ENCODE measurements around the gene AK2. TPM values are rescaled to one million over a fixed set of nuclear protein-coding genes. Genes with fewer than 3 reads are reported as not detected.

Gene AK2
- polyA plus RNA-seq, 3 donors, result 68.8 to 180 (median 162) TPM

DNA sequence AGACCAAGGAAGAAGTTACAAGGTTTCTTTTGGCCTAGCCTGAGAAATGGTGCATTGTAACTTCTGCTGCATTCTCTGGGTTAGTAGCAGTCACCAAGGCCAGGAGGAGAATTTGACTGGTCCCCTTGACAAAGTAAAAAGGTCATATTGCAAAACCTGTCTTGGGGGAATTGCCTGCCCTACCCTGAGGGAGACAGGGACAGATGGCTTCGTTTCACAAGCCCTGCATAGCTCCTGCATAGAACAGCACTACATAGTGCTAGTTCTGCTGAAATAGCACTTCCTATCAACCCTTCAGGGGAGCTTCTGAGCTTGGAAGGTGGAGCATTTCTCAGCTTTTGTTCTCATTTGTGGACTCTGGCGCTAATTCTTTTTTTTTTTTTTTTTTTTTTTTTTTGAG is 20.4 kb upstream of the AK2 start:
- H3K36me3 Mint-ChIP-seq, result no peaks in the 10 kb centered on the region
- Histone ChIP-seq H2AFZ (ENCODE audit: insufficient read depth, low read depth, low read length, poor library complexity, severe bottlenecking) (no peak overlapping the region), H3K9ac (ENCODE audit: insufficient read depth, low read length, poor library complexity, severe bottlenecking) (no peak overlapping the region), H3K4me1 (ENCODE audit: control insufficient read depth in 1 of 2, insufficient read depth in 2 of 2, low read length in 2 of 2) (peaks cover 18 to 19% of the 10 kb centered on the region in 2 donors), H3K36me3 (replicated peaks in 1 of 2; ENCODE audit: control insufficient read depth in 1 of 2, insufficient read depth in 2 of 2, low read length in 2 of 2) (no peaks in the 10 kb centered on the region), H3K27me3 (ENCODE audit: control insufficient read depth in 2 of 2, insufficient read depth in 2 of 2, low read length in 2 of 2) (no peaks in the 10 kb centered on the region), H4K20me1 (ENCODE audit: insufficient read depth, low read length) (no peaks in the 10 kb centered on the region), H3K4me3 (replicated peaks in 1 of 3; ENCODE audit: low read depth in 2 of 3, low read length in 3 of 3) (no peak overlapping the region), H3K4me2 (replicated peaks; ENCODE audit: extremely low read depth, low read length, poor library complexity, severe bottlenecking) (no peak overlapping the region), H3K79me2 (ENCODE audit: insufficient read depth, low read length) (no peaks in the 10 kb centered on the region), H3K27ac (ENCODE audit: low read depth in 1 of 2, low read length in 2 of 2) (no peak overlapping the region), H3K9me3 (replicated peaks in 1 of 2; ENCODE audit: control insufficient read depth in 1 of 2, insufficient read depth in 1 of 2, low read length in 2 of 2) (peaks cover 3% of the 10 kb centered on the region in 2 donors)
- H3K27ac Mint-ChIP-seq, result peak overlapping the region in 1 of 7 donors; percentile 57
- H3K27me3 Mint-ChIP-seq (ENCODE audit: low read depth in 3 of 3), result peaks cover 0 to 2% (median 0%) of the 10 kb centered on the region in 3 donors
- peaks cover 0 to 7% (median 3%) of the 10 kb centered on the region in 7 donors for H3K9me3 Mint-ChIP-seq
- H3K4me1 Mint-ChIP-seq, result peaks cover 28% of the 10 kb centered on the region
- no CpG with 5 or more reads among the region's 2 CpGs for WGBS (ENCODE audit: insufficient coverage)
- DNase-seq, result no peak
- intact Hi-C loops (cut with micrococcal nuclease), result loop anchor here in 1 of 2 donors (10.0 kb wide), 2 partner anchors 52 to 122 kb away; no protein-coding TSS in a partner anchor
- no peak overlapping the region for H3K4me3 Mint-ChIP-seq
- TF ChIP-seq, protein P1, sequence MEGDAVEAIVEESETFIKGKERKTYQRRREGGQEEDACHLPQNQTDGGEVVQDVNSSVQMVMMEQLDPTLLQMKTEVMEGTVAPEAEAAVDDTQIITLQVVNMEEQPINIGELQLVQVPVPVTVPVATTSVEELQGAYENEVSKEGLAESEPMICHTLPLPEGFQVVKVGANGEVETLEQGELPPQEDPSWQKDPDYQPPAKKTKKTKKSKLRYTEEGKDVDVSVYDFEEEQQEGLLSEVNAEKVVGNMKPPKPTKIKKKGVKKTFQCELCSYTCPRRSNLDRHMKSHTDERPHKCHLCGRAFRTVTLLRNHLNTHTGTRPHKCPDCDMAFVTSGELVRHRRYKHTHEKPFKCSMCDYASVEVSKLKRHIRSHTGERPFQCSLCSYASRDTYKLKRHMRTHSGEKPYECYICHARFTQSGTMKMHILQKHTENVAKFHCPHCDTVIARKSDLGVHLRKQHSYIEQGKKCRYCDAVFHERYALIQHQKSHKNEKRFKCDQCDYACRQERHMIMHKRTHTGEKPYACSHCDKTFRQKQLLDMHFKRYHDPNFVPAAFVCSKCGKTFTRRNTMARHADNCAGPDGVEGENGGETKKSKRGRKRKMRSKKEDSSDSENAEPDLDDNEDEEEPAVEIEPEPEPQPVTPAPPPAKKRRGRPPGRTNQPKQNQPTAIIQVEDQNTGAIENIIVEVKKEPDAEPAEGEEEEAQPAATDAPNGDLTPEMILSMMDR (IDR thresholded peaks at IDR 0.05), result no peak

DNA sequence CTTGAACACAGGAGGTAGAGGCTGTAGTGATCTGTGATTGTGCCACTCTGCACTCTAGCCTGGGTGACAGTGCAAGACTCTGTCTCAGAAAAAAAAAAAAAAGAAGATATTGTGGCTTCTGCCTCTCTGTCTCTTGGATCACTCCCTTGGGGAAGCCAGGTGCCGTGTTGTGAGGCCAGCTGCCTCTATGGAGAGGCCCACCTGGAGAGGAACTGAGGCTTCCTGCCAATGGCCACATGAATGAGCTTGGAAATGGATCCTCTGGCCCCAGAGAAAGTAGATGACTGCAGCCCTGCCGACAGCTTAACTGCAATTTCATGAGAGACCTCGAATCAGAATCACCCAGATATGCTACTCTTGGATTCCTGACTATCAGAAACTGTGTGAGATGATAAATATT is 19.7 kb upstream of the AK2 start:
- intact Hi-C loops (cut with micrococcal nuclease), result loop anchor here in 1 of 2 donors (10.0 kb wide), 2 partner anchors 52 to 122 kb away; no protein-coding TSS in a partner anchor
- H3K4me2 ChIP-seq (replicated peaks; ENCODE audit: extremely low read depth, low read length, poor library complexity, severe bottlenecking), result no peak overlapping the region
- 65% methylated on average over 2 of the region's 3 CpGs for WGBS (ENCODE audit: insufficient coverage)
- H3K9me3 ChIP-seq (replicated peaks in 1 of 2; ENCODE audit: control insufficient read depth in 1 of 2, insufficient read depth in 1 of 2, low read length in 2 of 2), result no peaks in the 10 kb centered on the region
- TF ChIP-seq, protein P1 (IDR thresholded peaks at IDR 0.05), result no peak
- no peak overlapping the region for H3K27ac ChIP-seq (ENCODE audit: low read depth in 1 of 2, low read length in 2 of 2)
- peaks cover 18 to 19% of the 10 kb centered on the region in 2 donors for H3K4me1 ChIP-seq (ENCODE audit: control insufficient read depth in 1 of 2, insufficient read depth in 2 of 2, low read length in 2 of 2)
- H3K4me3 Mint-ChIP-seq, result no peak overlapping the region
- H3K27ac Mint-ChIP-seq, result no peak overlapping the region
- H3K79me2 ChIP-seq (ENCODE audit: insufficient read depth, low read length), result no peaks in the 10 kb centered on the region
- no peaks in the 10 kb centered on the region for H3K36me3 ChIP-seq (replicated peaks in 1 of 2; ENCODE audit: control insufficient read depth in 1 of 2, insufficient read depth in 2 of 2, low read length in 2 of 2)
- H4K20me1 ChIP-seq (ENCODE audit: insufficient read depth, low read length), result no peaks in the 10 kb centered on the region
- peaks cover 24% of the 10 kb centered on the region for H3K4me1 Mint-ChIP-seq
- no peak overlapping the region for H3K9ac ChIP-seq (ENCODE audit: insufficient read depth, low read length, poor library complexity, severe bottlenecking)
- DNase-seq, result no peak
- H3K4me3 ChIP-seq (replicated peaks in 1 of 3; ENCODE audit: low read depth in 2 of 3, low read length in 3 of 3), result no peak overlapping the region
- no peaks in the 10 kb centered on the region for H3K27me3 ChIP-seq (ENCODE audit: control insufficient read depth in 2 of 2, insufficient read depth in 2 of 2, low read length in 2 of 2)
- H3K27me3 Mint-ChIP-seq (ENCODE audit: low read depth in 3 of 3), result peaks cover 0 to 2% (median 0%) of the 10 kb centered on the region in 3 donors
- H3K36me3 Mint-ChIP-seq, result no peaks in the 10 kb centered on the region
- H2AFZ ChIP-seq (ENCODE audit: insufficient read depth, low read depth, low read length, poor library complexity, severe bottlenecking), result no peak overlapping the region
- H3K9me3 Mint-ChIP-seq, result peaks cover 0 to 5% (median 0%) of the 10 kb centered on the region in 7 donors

Measured in CD14-positive monocyte (primary cell).